ENCODE results near the gene QSER1.

DNA sequence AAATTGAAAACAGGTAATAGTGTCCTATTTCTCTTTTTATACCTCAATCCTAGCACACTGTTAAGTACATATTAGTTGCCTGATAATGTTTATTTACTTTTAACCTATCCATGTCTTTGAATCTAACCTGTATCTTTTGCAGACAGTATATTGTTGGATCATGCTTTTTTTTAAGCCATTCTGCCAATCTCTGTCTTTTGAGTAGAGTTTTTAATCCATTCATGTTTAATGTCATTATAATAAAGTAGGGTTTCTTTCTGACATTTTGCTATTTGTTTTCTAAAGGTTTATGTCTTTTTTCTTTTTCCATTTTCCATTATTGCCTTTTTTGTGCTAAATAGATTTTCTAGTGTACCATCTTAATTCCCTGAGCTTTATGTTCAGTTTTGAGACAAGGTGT, 99.3 kb downstream of the QSER1 start:
- TF ChIP-seq FOXM1 (IDR thresholded peaks at IDR 0.05; ENCODE audit: borderline replicate concordance) = no peak
- no peak for TF ChIP-seq SP1 (IDR thresholded peaks at IDR 0.05)
- TF ChIP-seq HDGF (IDR thresholded peaks at IDR 0.05; ENCODE audit: borderline replicate concordance) = no peak
- TF ChIP-seq, protein P1, sequence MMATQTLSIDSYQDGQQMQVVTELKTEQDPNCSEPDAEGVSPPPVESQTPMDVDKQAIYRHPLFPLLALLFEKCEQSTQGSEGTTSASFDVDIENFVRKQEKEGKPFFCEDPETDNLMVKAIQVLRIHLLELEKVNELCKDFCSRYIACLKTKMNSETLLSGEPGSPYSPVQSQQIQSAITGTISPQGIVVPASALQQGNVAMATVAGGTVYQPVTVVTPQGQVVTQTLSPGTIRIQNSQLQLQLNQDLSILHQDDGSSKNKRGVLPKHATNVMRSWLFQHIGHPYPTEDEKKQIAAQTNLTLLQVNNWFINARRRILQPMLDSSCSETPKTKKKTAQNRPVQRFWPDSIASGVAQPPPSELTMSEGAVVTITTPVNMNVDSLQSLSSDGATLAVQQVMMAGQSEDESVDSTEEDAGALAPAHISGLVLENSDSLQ (IDR thresholded peaks at IDR 0.05) = no peak
- TF ChIP-seq TARDBP (IDR thresholded peaks at IDR 0.05) = no peak
- TF ChIP-seq FOXA1 (IDR thresholded peaks at IDR 0.05) = no peak
- TF ChIP-seq SUZ12 (IDR thresholded peaks at IDR 0.05) = no peak

Data from HEK293T (cell line).